Stomach (tissue), 9 donors: ENCODE data around the gene DAPK2. TPM values are rescaled to one million over a fixed set of nuclear protein-coding genes. Genes with fewer than 3 reads are reported as not detected.
"Not testable (repeated sequence)": the region's sequence is repeated elsewhere in the genome, so short reads cannot be mapped to it uniquely, and the experiment has no call there.

Source experiments
- DNase-seq, 2 donors: peaks; one replicate each; pipeline versions ENCODE4 v3.0.0 to v3.0.0-alpha.2; 2013 to 2019
- H3K27ac ChIP-seq, 5 donors: fragments of 200-600 bp in 4 of 5; sonication (generic) in 4 of 5; one replicate each; pipeline ENCODE4 v1.5.1; 2013 to 2019; ENCODE audit warnings: mild to moderate bottlenecking in 1 of 5, moderate library complexity in 1 of 5
- H3K27me3 ChIP-seq, 3 donors: fragments of 200-600 bp; sonication (generic); one replicate each; pipeline ENCODE4 v1.5.1; 2017 to 2019; ENCODE audit warnings: mixed run types in 1 of 3
- H3K36me3 ChIP-seq, 4 donors: fragments of 200-600 bp; sonication (generic); 1 replicate in 3 of 4; 2 replicates in 1 of 4; pipeline ENCODE4 v1.5.1; 2016 to 2019
- H3K4me1 ChIP-seq, 4 donors: fragments of 200-600 bp; sonication (generic); one replicate each; pipeline ENCODE4 v1.5.1; 2016 to 2019
- H3K4me3 ChIP-seq, 4 donors: fragments of 200-600 bp; sonication (generic) in 3 of 4; one replicate each; pipeline ENCODE4 v1.5.1; 2016 to 2019; ENCODE audit warnings: mild to moderate bottlenecking in 1 of 4
- H3K9me3 ChIP-seq, 4 donors: fragments of 200-600 bp; sonication (generic); one replicate each; pipeline ENCODE4 v1.5.1; 2016 to 2019
- CTCF ChIP-seq, 7 experiments: fragments of 450-650 bp in 4 of 7; fragments of 200-600 bp in 3 of 7; sonication (generic) in 3 of 7; IDR thresholded peaks; one replicate each; pipeline ENCODE4 v1.5.1; 2016 to 2019; ENCODE audit warnings: antibody characterized with exemption in 7 of 7, control low read depth in 2 of 7, mild to moderate bottlenecking in 1 of 7
- EP300 ChIP-seq: sonication (generic); formaldehyde crosslinking; IDR thresholded peaks from one replicate; pipeline ENCODE4 v1.6.1; 2017; ENCODE audit warnings: antibody characterized with exemption
- POLR2A ChIP-seq, 4 donors: fragments of 450-650 bp; IDR thresholded peaks; one replicate each; pipeline ENCODE4 v1.6.1; 2016; ENCODE audit warnings: antibody characterized with exemption in 4 of 4, control low read depth in 2 of 4, mild to moderate bottlenecking in 1 of 4, moderate library complexity in 1 of 4
- POLR2AphosphoS5 ChIP-seq, 3 donors: sonication (generic); formaldehyde crosslinking; IDR thresholded peaks; one replicate each; pipeline ENCODE4 v1.6.1; 2016; ENCODE audit warnings: antibody characterized with exemption in 3 of 3
- WGBS, 5 donors: extraction: QIAGEN DNeasy Blood & Tissue Kit in 3 of 5; methylation state at CpG; one replicate each; pipeline versions ENCODE4 v1.1.5 to v1.1.7; 2013 to 2018; 5-methylcytosine and 5-hydroxymethylcytosine counted together
- intact Hi-C: fragments of 100-400 bp; cut with DNase I; formaldehyde crosslinking; loops from one replicate; pipeline ENCODE4 v1.15.1; 2023; ENCODE audit warnings: low total_unique reads
- polyA plus RNA-seq, 3 donors: library from polyadenylated mRNA; stranded (reverse); fragments of 200-250 nt; gene quantifications; one replicate each; pipeline ENCODE4 v1.2.3, GENCODE V29; 2013
- total RNA-seq, 5 donors: library from RNA; depleted of rRNA; stranded (reverse); fragments of >200 nt; gene quantifications; one replicate each; pipeline versions ENCODE4 v1.1.0 to v1.2.3, GENCODE V29; 2014 to 2016
- donor health status: healthy with polysubstance abuse.
- donor health status: Bipolar disorder and iron deficiency.
- donor health status: healthy.

The DAPK2 gene
- total and polyA plus RNA-seq, 8 donors = 5.2 to 178 (median 16.6) TPM

DNA sequence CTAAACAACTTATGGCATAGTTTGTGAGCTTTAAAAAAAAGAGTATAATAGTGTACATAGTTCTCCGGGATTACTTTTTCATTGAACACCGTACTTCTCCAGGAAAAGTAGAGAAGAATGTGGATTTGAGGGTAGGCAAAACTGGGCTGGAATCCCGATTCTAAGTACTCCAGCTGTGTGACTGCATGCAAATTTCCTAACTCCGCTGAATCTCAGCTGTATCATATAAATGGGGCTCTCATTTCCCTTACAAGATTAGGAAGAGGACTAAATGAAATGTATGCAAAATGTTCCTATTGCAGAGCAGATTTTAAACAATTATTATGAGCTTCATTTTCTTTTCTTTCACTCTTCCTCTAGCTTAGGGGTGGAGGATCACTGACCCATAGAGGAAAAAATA lies 142.2 kb downstream of the DAPK2 start:
- no peaks in the 10 kb centered on the region for H3K27me3 ChIP-seq
- DNase-seq = no peak
- H3K4me3 ChIP-seq = no peak overlapping the region
- peaks cover 0 to 11% (median 5%) of the 10 kb centered on the region in 4 donors for H3K36me3 ChIP-seq
- WGBS, 5 donors = 67 to 75% (median 74%) methylated on average over 4 of the region's 4 CpGs
- peaks cover 0 to 23% (median under 1%) of the 10 kb centered on the region in 4 donors for H3K4me1 ChIP-seq
- TF ChIP-seq POLR2A (IDR thresholded peaks at IDR 0.05) (no peak), POLR2AphosphoS5 (IDR thresholded peaks at IDR 0.05) (no peak), EP300 (no peak), CTCF (IDR thresholded peaks at IDR 0.05) (no peak)
- H3K9me3 ChIP-seq = no peaks in the 10 kb centered on the region
- intact Hi-C loops = no loop called here
- H3K27ac ChIP-seq = no peak overlapping the region

DNA sequence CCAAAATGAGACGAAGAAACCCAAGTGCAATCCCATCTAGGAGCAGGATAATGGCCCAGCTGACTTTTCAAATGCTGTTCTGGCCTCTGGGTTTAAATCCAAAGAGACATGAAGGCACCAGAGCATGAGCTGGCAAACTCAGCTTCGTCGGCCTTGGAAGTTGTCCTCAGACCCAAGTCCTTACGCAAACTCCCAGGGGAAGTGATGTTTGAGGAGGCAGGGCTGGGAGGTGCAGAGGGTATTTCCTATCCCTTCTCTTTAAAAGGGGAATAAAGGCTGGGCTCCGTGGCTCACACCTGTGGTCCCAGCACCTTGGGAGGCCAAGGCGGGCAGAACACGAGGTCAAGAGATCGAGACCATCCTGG lies 143.6 kb downstream of the DAPK2 start:
- H3K27me3 ChIP-seq = no peaks in the 10 kb centered on the region
- 81 to 87% (median 84%) methylated on average over 8 of the region's 8 CpGs for WGBS, 5 donors

DNA sequence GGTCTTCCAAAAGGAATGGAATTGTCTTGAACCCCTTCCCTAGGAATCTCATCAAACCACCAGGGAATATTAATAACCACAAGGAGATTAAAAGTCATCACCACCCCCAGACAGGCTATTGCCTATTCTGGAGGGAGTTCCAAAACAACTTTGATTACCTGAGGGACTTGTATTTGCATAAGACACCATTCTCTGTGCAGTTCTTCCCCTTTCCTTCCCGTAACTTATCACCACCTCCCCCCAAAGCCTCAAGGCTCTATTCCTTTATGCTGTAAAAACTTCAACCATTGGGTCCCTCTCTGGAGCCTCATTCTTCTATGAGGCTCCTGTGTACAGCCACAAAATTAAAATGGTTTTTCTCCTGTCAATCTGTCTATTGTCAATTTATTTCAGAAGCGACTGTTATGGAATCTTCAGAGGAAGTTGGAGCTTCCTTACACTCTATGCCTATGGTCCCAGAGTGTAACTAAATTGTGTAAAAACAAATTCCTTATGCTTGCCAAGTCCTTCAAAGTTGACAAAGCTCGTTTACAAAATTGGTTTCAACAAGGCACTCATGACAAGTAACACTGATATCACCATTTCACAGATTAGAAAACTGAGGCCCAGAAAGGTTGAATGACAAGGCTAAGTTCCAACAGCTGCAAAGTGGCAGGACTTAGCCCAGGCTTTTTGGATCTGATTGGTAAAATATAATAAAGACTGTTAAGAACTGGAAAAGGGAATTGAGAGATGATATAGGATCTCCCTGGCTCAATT lies 144.2 kb downstream of the DAPK2 start:
- TF ChIP-seq POLR2AphosphoS5 (IDR thresholded peaks at IDR 0.05) (no peak), POLR2A (IDR thresholded peaks at IDR 0.05) (no peak), CTCF (IDR thresholded peaks at IDR 0.05) (no peak), EP300 (no peak)
- no peak overlapping the region for H3K27ac ChIP-seq
- no peak overlapping the region for H3K4me3 ChIP-seq
- no peaks in the 10 kb centered on the region for H3K36me3 ChIP-seq
- no peaks in the 10 kb centered on the region for H3K27me3 ChIP-seq
- H3K4me1 ChIP-seq = peaks cover 0 to 33% (median 2%) of the 10 kb centered on the region in 4 donors
- DNase-seq = no peak
- intact Hi-C loops = no loop called here
- H3K9me3 ChIP-seq = no peaks in the 10 kb centered on the region
- 57 to 71% (median 68%) methylated on average over 3 of the region's 3 CpGs for WGBS, 5 donors

More for the DNA sequence above, 143.6 kb downstream of the DAPK2 start:
- intact Hi-C loops = no loop called here
- DNase-seq = no peak
- H3K4me3 ChIP-seq = no peak overlapping the region
- H3K4me1 ChIP-seq = peaks cover 0 to 28% (median 0%) of the 10 kb centered on the region in 4 donors
- no peaks in the 10 kb centered on the region for H3K9me3 ChIP-seq
- no peak for TF ChIP-seq POLR2A (IDR thresholded peaks at IDR 0.05)
- no peak for TF ChIP-seq CTCF (IDR thresholded peaks at IDR 0.05)
- TF ChIP-seq POLR2AphosphoS5 (IDR thresholded peaks at IDR 0.05) = no peak
- no peak for TF ChIP-seq EP300
- peaks cover 0 to 2% (median 0%) of the 10 kb centered on the region in 4 donors for H3K36me3 ChIP-seq
- H3K27ac ChIP-seq = no peak overlapping the region

DNA sequence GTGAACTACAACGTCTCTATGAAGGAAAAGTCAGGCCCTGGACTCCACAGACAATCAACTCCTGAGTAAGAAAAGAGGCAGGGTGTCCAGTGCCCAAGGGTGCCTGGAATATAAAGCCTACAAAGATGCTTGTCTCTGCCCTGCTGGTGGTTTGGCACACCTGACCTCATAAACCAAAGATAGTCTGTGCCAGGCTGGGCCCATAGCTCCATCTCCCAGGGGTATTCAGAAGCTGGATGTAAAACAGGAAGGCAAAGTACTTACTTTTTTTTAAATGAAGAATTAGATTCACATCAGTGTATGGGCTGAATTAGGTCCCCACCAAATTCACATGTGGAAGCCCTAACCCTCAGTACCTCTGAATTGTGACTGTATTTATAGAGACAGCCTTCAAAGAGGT lies 146.0 kb downstream of the DAPK2 start:
- Histone ChIP-seq H3K4me1 (peaks cover 5 to 33% (median 13%) of the 10 kb centered on the region in 4 donors), H3K27ac (no peak overlapping the region), H3K9me3 (no peaks in the 10 kb centered on the region), H3K27me3 (no peaks in the 10 kb centered on the region), H3K4me3 (no peak overlapping the region), H3K36me3 (no peaks in the 10 kb centered on the region)
- intact Hi-C loops = no loop called here
- 81 to 100% (median 94%) methylated on average over 1 of the region's 1 CpG for WGBS, 5 donors
- no peak for DNase-seq
- TF ChIP-seq EP300 (no peak), POLR2AphosphoS5 (IDR thresholded peaks at IDR 0.05) (no peak), CTCF (IDR thresholded peaks at IDR 0.05) (no peak), POLR2A (IDR thresholded peaks at IDR 0.05) (no peak)

GRCh38 chr15:63899606-63900005 lies 146.7 kb downstream of the DAPK2 start:
- H3K27me3 ChIP-seq, H3K36me3 ChIP-seq, H3K9me3 ChIP-seq, H3K27ac ChIP-seq, DNase-seq, H3K4me3 ChIP-seq: not testable (repeated sequence)
- intact Hi-C loops = loop anchor here (10.0 kb wide), 1 partner anchor 165 kb away; no protein-coding TSS in a partner anchor
- 82 to 95% (median 92%) methylated on average over 7 of the region's 7 CpGs for WGBS, 5 donors
- H3K4me1 ChIP-seq = peaks cover 5 to 36% (median 13%) of the 10 kb centered on the region in 4 donors
